H4 (cell line): ENCODE results near the gene ADAMTS2. TPM values are rescaled to one million over a fixed set of nuclear protein-coding genes. Genes with fewer than 3 reads are reported as not detected.

Experiments used
- DNase-seq: peaks from one replicate; pipeline ENCODE4 v3.0.0-alpha.2; 2015; ENCODE audit warnings: low spot score
- total RNA-seq: library from RNA; depleted of rRNA; stranded (reverse); fragments of >200 nt; shearing (Covaris generic); gene quantifications from 2 replicates; pipeline ENCODE4 v1.2.3, GENCODE V29; 2014

The ADAMTS2 gene
- total RNA-seq, 1 experiment from 2014 or later, result 1.2 TPM

DNA sequence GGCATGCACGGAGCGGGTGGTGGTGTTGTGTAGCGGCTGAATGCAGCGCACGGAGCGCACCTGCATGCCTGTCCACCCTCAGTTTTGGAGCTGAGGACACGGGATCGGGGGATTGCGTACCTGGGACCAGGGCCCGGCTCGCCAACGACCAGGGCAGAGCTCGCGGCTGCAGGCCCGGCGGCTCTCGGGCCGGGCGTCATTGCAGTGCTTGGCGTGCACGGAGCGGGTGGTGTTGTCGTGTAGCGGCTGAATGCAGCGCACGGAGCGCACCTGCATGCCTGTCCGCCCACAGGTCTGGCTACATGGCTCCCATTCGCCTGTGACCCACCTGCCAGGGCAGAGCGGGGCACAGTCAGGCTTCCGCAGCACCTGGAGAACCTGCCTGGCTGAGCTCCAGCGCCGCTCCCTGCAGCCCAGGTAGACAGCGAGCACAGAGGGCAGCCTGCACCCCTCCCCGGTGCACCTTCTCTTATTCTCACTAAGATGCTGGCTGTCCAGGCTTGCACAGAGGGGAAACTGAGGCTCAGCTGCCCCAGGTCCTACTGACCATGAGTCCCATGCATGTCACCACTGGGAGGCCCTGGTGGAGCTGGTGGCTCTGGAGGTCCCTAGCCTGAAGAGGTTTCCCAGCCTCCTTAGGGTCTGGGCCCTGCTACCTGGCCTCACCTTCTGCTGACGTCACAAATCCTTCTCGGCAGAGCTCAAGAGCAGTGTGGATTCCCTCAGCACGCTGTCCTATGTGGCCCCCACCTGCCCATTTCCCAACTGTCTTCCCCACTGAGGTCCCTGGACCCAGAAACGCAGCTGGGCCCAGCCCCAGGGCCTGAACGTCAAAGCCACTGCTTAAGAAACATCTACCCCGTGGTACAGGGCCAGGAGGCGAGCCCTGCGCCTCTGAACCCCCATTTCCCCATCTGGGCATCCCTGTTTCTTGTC is 220.1 kb downstream of the ADAMTS2 start:
- no peak for DNase-seq

DNA sequence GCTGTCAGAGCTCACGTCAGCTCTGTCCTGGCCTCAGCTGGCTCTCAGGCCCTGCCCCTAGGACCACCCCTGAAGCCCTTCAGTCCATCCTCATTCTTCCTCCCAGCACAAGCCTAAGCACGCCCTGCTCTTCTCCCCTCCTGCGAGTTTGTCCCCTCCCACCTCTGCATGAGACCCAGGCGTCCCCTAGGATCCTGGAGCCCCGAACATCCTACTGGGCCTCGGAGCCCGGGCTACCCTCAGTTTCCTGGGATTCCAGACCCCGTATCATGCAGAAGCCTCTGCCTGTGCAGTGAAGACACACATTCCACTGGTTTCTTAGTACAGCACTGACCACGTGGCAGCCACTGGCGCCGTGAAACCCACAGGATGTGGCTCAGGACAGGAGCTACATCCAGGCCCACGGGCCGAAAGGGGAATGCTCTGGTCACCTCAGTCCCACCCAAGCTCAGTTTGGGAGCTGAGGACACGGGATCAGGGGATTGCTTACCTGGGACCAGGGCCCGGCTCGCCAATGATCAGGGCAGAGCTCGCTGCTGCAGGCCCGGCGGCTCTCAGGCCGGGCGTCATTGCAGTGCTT is 220.9 kb downstream of the ADAMTS2 start:
- no peak for DNase-seq

DNA sequence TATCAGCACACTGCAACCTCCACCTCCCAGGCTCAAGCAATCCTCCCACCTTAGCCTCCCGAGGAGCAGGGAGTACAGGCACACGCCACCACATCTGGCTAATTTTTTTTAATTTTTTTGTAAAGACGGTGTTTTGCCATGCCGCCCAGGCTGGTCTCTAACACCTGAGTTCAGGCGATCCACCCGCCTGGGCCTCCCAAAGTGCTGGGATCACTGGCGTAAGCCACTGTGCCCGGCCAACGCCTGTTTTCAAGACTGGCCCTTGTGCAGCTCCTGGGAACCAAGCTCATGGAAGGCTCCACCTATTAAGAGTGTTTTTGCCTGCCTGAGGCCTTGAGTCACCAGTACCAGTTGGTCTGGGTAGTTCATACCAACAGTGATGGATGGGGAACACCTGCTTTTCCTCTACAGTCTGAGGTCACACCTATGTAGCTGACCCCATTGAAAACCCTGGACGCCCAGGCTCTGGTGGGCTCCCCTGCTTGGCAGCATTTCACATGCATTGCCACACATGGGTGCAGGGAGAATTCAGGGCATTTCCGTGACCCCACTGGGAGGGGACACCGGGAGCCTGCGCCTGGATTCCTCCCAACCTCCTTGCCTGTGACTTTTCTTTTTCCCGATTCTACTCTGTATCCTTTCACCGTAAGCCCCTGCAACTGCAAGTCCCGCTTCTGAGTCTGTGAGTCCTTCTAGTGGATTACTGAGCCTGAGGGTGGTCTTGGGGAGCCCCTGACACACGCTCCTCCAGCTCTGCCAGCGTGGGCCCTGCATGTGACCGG is 221.6 kb downstream of the ADAMTS2 start:
- no peak for DNase-seq

DNA sequence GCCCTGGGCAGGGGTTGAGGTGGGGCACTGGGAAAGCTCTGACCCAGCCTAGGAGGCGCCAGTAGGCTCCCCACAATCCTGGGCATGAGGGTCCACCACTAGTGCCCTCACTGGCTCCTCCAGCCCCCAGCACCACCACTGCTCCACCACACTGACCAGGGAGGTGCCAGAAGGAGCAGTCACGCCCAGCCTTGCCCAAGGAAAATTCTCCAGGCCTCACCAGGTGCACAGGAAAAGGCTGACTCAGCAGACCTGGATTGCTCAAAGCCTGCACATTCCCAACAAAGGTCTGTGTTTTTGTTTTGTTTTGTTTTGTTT is 222.2 kb downstream of the ADAMTS2 start:
- no peak for DNase-seq

DNA sequence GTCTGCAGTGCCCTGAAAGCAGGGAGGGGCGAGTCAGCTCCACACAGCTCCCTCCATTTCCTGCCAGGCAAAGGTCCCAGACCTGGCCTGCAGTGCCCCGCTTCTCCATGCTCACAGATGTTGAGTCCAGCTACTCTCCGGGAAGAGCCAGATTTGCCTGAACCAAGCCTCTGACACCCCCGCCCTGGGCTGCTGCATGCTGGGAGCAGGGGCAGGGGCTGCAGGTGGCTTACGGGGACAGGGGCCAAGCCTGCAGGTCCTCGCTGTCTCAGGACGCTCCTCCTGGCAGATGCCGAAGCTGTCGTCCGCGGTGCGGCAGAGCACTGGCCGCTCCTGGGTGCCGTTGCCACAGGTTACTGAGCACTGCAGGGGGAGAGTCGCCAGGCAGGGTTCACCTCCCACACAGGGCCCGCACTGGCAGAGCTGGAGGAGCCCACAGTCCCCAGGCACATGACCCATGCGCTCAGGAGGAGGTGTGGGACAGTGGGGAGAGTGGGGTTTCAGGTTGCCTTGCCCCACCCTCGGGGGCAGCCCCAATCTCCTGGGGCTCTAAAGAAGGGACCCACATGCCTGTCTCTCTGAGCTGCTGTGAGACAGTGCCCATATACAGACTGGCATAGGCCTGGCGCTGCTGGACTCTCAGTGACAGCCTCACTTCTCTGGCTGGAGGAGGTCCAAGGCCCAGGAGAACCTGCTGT is 222.7 kb downstream of the ADAMTS2 start:
- DNase-seq, result no peak

DNA sequence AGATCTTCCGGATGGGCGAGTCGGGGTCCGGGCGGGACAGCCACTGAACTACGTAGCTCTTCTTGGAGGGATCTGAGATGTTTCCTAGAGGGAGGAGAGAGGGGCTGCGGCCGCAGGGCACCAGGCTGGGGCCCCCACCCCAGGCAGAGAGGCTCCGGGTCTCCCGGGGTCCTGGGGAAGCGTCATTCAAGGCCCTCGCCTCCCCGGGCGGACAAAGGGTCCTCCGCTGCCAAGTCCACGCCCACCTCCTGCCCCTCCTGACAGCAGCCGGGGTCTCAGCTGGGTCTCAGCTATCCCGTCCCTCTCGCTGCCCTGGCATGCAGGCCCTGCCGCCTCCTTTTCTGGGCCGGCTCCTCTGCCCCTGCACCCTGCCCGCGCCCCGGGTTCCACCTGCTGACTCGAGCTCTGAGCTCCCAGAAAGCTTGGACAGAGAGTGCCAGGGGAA is 223.6 kb downstream of the ADAMTS2 start:
- no peak for DNase-seq

DNA sequence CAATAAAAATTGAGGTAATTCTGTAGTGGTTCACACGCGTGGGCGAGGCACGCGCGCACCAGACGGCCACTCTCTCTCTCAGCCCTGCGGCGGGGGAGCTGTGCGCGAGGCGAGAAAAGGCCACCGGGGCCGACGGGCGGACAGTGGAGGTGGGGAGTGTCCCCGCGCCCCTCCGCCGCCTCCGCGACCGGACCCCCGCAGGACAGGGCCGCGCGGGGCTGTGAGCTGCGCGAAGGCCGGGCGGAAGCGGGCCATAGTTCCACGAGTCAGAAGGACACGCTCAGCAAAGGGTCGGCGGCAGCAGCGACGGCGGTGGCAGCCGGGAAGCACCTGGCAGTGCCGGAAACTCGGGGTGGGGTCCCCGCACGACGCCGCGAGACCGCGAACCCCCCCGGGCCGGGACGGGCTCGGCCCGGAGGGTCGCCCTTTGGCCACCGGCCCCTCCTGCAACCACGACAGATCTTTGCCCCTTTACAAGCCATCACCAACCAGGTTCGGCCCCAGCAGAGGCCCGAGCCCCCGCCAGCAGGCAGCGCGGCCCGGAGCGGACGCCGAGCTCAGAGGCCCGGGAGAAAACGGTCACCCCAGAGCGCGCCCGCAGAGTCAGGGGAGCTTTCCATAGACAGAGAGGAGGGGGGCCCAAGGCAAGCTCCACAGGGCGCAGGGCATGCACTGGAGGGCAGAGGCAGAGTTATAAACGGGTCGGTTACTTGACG is 224.2 kb downstream of the ADAMTS2 start:
- no peak for DNase-seq

DNA sequence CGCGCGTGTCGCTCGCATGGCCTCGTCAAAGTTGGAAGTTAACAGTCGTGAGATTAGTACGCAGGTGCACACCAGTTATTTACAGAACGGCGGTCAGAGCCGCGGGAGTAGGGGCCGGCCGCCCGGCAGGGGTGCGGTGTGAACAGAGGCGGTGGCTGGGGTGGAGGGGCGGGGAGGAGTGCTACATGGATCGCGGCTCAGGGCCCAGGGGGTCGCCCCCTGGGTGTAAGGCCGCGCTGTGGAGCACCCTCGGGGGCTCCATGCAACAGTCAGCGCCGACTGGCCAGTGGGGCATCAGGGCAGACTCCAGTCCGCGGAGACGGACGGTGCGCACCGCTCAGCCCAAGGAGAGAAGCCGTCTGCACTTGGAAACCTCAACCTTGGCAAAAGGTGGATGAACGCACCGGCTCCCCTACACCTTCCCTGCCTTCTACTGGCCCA is 224.8 kb downstream of the ADAMTS2 start:
- DNase-seq, result no peak

DNA sequence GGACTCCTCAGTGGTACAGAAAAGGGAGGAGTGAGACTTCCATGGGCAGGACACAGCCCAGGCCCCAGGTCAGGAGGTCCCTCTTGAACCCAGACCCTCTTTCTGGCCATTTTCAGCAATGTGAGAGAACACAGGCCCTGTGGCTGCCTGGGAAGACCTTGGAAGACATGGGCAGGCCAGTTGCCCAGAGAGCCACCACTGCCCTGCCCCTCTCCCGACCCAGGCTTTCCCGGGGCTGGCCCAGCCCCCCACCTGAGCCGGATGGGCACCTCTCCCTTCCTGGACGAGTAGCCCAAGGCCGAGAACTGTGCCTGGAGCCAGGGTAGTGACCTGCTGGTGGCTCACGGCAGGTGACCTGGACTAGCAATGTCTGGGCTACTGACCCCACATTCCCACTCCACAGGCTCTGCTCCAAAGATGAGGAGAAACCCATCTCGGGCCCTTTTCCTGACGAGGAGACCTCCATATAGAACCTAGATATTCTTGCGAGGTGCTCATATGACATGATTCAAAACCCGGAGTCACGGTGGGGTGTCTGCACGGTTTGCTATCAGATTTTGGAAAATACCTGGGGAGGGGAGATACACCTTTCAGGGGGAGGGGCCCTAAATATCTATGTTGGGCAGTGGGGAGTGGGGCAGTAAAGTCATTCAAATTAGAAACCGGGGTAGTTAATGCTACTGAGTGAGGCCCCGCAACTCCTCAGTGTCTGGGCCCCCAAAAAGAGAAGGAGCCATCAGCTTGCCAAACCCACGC is 225.7 kb downstream of the ADAMTS2 start:
- no peak for DNase-seq

DNA sequence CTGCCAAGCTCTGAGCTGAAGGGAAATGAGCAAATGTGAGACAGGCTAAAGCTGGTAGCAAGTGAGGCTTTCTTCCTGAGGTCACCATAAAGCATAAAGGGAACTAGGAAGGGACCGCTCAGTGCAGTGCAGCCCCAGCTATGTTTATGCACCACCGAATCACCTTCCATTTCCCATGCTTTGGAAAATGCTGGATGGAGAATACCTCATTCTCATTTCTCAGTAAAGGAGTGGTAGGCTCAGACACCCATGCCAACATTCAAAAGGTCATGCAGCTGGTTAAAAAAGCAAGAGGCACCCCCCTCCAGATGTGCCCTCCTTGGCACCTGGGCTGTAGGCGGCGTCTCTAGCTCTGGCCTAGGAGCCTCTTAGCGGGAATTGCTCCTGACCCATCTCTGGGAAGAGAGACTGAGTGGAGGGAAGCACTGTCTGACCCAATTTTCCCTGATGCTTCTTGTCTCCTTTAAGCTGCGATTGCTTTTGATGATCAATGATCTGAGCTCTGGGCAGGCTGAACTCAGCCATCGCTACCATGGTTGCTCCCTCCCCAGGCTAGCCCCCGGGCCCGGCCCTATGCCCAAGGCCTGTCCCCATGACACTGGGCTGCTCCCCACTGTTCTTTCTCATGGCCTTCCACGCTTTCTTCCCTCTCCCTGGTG is 226.4 kb downstream of the ADAMTS2 start:
- no peak for DNase-seq

DNA sequence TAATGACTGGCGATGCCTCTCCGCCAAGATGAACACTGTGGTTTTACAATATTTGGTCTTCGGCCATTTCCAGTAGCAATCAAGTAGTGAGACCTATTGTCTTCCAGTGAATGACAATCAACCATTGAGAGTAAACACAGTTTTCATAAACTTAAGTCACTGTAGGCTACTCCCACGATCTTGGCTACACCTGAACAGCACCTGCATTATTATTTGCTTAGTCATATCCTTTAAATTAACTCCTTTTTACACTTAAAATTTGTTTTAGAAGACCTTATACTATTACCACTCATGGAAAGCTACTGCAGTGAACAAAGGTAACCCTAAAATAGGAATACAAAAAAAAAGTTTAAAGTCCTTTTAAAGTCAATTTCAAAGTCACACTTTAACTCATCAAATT is 226.9 kb downstream of the ADAMTS2 start:
- DNase-seq, result no peak

DNA sequence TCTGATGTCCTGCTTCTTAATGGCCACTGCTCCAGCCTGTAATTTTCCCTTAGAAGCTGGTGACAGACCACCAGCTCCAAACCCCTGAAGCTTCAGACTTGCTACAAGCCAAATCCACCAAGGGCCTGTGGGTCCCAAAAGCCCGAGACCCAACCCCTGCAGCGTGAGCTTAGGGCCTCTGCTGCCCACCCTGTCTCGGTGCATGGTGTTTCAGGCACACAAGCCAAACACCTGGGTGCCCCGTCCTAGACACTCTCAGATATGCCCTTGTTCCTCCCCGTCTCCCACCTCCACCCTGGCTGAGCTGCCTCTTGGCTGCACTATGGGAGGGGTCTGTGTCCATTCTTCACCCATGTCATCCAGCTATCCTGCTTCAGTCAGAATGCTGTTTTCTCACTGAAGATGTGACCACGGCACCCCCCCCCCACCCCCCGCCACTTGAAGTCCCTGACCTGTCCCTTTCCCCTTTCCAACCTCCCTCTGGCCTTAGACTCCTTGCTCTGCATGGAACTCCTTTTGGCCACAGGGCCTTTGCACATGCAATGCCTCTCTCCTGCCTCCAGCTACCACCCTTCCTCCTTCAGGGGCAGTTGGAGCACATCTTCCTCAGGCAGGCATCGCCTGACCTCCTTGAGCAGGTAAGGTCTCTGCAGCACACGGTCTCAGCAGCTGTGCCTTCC is 229.3 kb downstream of the ADAMTS2 start:
- DNase-seq, result no peak

DNA sequence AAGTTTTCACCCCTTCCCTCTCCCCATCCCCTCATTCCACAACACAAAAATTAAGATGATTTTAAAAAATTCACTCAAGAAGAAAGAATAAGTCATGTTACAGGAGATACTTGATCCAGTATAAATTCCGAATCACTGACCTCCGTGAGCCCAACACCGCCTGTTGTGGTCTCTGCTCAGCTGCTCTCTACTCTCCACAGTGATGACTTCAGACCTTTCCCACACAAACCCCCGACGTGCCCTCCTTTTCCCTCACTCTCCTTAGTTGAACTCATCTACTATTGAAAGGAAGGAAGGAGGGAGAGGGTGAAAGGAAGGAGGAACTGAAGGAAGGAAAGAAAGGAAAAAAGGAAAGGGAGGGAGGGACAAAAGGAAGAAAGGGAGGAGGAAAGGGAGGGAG is 230.0 kb downstream of the ADAMTS2 start:
- DNase-seq, result no peak

DNA sequence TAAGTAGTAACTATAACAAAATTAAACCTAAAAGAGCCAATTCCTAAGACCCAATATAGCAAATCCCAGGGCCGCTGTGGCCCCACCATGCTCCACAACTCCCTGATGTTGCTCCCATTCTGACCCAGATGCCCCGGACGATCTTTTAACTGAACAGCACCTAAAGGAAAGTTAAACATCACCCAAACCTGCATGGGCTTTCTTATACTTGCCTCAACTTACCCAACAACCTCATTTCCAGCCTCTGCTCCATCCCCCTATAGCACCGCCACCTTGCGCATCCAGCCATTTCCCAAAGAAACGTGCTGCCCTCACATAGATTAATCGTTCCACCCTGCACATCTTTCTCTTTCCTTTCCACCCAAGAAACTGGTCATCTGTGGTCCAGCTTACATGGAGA is 230.5 kb downstream of the ADAMTS2 start:
- DNase-seq, result no peak

DNA sequence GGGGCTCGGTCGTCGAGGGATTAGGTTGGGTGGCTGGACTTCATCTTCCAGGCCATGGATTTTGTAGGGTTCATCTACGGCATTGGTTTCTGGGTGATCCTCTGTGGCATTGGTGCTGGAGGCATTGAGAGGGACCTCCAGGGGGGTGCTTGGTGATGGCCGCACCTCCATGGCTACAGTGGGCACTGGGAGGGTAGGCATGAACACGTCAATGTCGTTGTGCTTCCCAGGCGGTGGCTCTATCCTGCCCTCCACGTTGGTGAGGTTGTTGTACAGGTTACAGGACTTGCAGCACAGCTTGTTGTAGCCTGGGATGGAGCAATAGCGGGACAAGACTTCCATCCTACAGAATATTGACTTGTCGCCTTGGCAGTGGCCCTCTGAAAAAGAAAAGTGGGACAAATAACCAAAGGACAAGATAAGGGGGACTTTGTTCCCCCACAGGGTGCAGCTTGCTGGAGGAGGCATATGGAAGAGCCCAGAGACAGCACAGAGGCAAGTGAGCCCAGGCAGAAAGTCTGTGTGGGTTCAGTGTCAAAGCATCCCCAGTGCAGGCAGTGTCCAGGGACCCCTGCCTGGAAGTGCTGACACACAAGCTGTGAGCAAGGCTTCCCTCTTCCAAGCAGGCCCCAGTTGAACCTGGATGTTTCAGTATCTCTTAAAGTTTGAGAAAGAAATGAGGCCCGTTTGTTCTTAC is 231.2 kb downstream of the ADAMTS2 start:
- no peak for DNase-seq

DNA sequence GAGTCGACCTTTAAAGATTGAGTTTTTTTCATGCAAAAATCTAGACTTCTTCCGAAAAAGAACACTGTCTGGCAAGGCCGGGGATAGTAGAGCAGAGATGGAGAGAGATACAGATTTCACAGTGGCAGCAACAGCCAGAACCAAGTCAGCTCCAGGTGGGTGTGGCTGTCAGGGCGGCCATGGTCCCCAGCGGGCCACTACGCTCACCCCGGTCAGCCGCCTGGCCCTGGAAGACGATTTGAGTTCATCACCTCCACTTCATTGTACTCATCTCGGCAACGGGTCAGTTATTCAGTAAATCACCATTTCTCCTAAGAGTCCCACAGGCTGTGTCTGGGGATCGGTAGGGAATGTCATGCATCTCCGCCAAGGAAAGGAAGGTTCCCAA is 232.1 kb downstream of the ADAMTS2 start:
- no peak for DNase-seq

DNA sequence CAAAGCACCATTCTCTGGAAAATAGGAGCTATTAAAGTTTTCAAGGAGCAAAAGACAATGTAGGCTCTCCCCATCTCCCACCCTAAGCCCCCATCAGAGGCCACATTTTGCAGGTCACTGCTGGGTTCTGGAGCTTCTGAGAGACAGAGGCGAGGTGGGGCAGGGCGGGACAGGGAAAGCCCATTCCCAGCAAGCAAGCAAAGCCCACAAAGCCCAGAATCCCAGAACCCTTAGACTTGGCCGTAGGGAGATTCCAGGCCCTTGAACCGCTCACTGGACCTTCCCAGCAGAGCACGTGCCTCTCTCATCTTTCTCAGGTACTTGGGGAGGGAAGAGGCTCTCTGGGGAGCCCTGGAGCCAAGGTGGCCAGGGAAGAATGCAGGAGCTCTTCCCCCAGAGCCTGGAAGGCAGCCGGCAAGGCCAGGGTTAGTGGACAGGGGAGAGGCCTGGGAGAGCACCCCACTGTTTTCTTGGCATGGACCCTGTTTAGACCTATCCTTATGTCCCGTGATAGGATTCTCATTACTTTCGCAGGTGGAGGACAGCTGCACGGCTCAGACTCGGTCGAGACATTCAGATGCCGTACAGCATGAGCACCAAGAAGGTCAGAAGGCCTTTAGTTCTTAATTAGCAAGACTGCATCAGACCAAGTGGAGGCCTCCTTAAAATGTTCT is 232.7 kb downstream of the ADAMTS2 start:
- DNase-seq, result no peak
